Psoas muscle (tissue), 8 donors: ENCODE data around the gene PTAFR. TPM values are rescaled to one million over a fixed set of nuclear protein-coding genes. Genes with fewer than 3 reads are reported as not detected.
"Not testable (repeated sequence)": the region's sequence is repeated elsewhere in the genome, so short reads cannot be mapped to it uniquely, and the experiment has no call there.

Source experiments
- ATAC-seq, 4 donors: fragments of 200-7000 bp; cut with Tn5 transposase; one replicate each; pipeline ENCODE4 v1.9.1; 2020; ENCODE audit warnings: moderate library complexity in 3 of 4, mild to moderate bottlenecking in 2 of 4
- DNase-seq, 2 donors: peaks; one replicate each; pipeline ENCODE4 v3.0.0-alpha.2; 2020
- H3K27ac ChIP-seq: fragments of 200-600 bp; one replicate; pipeline ENCODE4 v1.8.0; 2022
- H3K27me3 ChIP-seq, 3 donors: fragments of 200-600 bp in 1 of 3; one replicate each; pipeline versions ENCODE4 v1.6.1 to v1.8.0; 2013 to 2022; ENCODE audit warnings: low read length in 2 of 3, mild to moderate bottlenecking in 2 of 3, moderate library complexity in 1 of 3; ENCODE audit not compliant: insufficient read depth in 3 of 3
- H3K36me3 ChIP-seq, 2 donors: fragments of 200-600 bp in 1 of 2; one replicate each; pipeline versions ENCODE4 v1.6.1 to v1.8.0; 2013 to 2022; ENCODE audit warnings: low read depth in 1 of 2, mild to moderate bottlenecking in 1 of 2, moderate library complexity in 1 of 2; ENCODE audit not compliant: insufficient read depth in 1 of 2
- H3K4me1 ChIP-seq: fragments of 200-600 bp; one replicate; pipeline ENCODE4 v1.8.0; 2022
- H3K4me3 ChIP-seq: fragments of 200-600 bp; one replicate; pipeline ENCODE4 v1.8.0; 2022; ENCODE audit warnings: mild to moderate bottlenecking
- H3K9me3 ChIP-seq: fragments of 200-600 bp; one replicate; pipeline ENCODE4 v1.8.0; 2022
- WGBS, 3 donors: extraction: QIAGEN DNeasy Blood & Tissue Kit; methylation state at CpG; one replicate each; pipeline versions ENCODE4 v1.1.6 to v1.1.7; 2013; 5-methylcytosine and 5-hydroxymethylcytosine counted together
- intact Hi-C, 2 donors: fragments of 100-400 bp; cut with DNase I; formaldehyde crosslinking; loops; one replicate each; pipeline versions ENCODE4 v1.11.0 to v1.14.2; 2022
- polyA plus RNA-seq, 3 donors: library from polyadenylated mRNA; stranded (reverse); fragments of 200-250 nt; gene quantifications; one replicate each; pipeline ENCODE4 v1.2.3, GENCODE V29; 2013
- total RNA-seq, 4 donors: library from RNA; stranded (reverse); fragmentation: NEBNext Ultra II Directional in 2 of 4; extraction: Animal tissue kit (Norgen Biotek cat#: 25700) in 2 of 4; gene quantifications; one replicate each; pipeline versions ENCODE4 v1.2.1 to v1.2.4, GENCODE V29; 2021 to 2023
- TF ChIP-seq, protein P1 (sequence below): fragments of 200-600 bp; IDR thresholded peaks from one replicate; pipeline ENCODE4 v1.8.0; 2022; ENCODE audit warnings: antibody characterized with exemption
- donor health status: healthy with polysubstance abuse.
- donor health status: DM: no; HTN: no; CAD: no; lungs with moderate emphysema.
- donor health status: Bipolar disorder and iron deficiency.
- donor health status: healthy.
- donor health status: DM: yes; HTN: yes; CAD: no.
- donor health status: DM: no; HTN: no; CAD: no.
- donor health status: DM: no; HTN: no; CAD: no.
- donor health status: DM: yes; HTN: yes; CAD: no.

PTAFR gene
- total and polyA plus RNA-seq, 7 donors: 0.31 to 1.4 (median 0.92) TPM

- 87 to 96% (median 88%) methylated on average over 4 of the region's 4 CpGs for WGBS, 3 donors
These were observed 32.8 kb downstream of the PTAFR start for GRCh38 chr1:28143496-28144202.

DNA sequence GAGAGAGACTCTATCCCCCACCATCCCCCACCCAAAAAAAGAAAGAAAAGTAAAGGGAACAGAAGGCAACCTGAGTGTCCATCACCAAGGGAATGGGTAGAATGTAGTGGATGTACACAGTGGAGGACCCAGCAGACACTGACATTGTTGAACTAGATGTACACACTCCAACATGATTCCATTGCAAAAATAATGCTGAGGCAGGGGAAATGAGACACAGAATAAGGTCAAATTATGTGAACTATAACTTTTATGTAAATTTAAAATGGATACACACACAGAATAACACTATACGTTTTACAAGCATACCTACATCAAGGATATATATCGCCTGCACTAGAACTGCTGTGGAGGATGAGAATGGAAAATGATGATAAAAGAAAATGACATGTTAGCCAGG is 34.8 kb downstream of the PTAFR start:
- Histone ChIP-seq H3K4me3 (no peak overlapping the region), H3K9me3 (no peaks in the 10 kb centered on the region), H3K27me3 (no peaks in the 10 kb centered on the region), H3K27ac (no peak overlapping the region), H3K4me1 (no peaks in the 10 kb centered on the region), H3K36me3 (no peaks in the 10 kb centered on the region)
- ATAC-seq (no peak), DNase-seq (no peak)
- TF ChIP-seq, protein P1, sequence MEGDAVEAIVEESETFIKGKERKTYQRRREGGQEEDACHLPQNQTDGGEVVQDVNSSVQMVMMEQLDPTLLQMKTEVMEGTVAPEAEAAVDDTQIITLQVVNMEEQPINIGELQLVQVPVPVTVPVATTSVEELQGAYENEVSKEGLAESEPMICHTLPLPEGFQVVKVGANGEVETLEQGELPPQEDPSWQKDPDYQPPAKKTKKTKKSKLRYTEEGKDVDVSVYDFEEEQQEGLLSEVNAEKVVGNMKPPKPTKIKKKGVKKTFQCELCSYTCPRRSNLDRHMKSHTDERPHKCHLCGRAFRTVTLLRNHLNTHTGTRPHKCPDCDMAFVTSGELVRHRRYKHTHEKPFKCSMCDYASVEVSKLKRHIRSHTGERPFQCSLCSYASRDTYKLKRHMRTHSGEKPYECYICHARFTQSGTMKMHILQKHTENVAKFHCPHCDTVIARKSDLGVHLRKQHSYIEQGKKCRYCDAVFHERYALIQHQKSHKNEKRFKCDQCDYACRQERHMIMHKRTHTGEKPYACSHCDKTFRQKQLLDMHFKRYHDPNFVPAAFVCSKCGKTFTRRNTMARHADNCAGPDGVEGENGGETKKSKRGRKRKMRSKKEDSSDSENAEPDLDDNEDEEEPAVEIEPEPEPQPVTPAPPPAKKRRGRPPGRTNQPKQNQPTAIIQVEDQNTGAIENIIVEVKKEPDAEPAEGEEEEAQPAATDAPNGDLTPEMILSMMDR: no peak
- intact Hi-C loops: no loop called here
- WGBS, 3 donors: 88 to 90% (median 89%) methylated on average over 2 of the region's 2 CpGs

More at GRCh38 chr1:28143496-28144202, 32.8 kb downstream of the PTAFR start:
- DNase-seq (no peak), ATAC-seq (no peak)
- intact Hi-C loops: no loop called here
- H3K4me3 ChIP-seq: no peak overlapping the region
- H3K4me1 ChIP-seq: no peaks in the 10 kb centered on the region
- H3K27ac ChIP-seq: no peak overlapping the region
- no peaks in the 10 kb centered on the region for H3K27me3 ChIP-seq
- H3K9me3 ChIP-seq: no peaks in the 10 kb centered on the region
- TF ChIP-seq, protein P1: no peak
- no peaks in the 10 kb centered on the region for H3K36me3 ChIP-seq

DNA sequence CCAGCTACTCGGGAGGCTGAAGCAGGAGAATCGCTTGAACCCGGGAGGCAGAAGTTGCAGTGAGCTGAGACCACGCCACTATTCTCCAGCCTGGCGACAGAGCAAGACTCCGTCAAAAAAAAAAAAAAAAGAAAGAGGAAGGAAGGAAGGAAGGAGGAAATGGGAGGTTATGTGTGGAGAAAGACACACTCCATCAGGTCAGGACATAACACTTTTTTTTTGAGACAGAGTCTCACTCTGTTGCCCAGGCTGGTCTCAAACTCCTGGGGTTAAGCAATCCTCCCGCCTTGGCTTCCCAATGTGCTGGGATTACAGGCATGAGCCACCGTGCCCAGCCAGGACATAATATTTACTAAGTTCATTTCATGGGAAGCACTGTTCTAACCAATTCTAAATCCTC is 36.6 kb downstream of the PTAFR start:
- DNase-seq: peak in 1 of 2 donors; percentile 12
- H3K4me3 ChIP-seq, H3K36me3 ChIP-seq, H3K4me1 ChIP-seq, H3K27ac ChIP-seq, H3K27me3 ChIP-seq, ATAC-seq, intact Hi-C loops, H3K9me3 ChIP-seq: not testable (repeated sequence)
- 74 to 79% (median 77%) methylated on average over 8 of the region's 8 CpGs for WGBS, 3 donors

DNA sequence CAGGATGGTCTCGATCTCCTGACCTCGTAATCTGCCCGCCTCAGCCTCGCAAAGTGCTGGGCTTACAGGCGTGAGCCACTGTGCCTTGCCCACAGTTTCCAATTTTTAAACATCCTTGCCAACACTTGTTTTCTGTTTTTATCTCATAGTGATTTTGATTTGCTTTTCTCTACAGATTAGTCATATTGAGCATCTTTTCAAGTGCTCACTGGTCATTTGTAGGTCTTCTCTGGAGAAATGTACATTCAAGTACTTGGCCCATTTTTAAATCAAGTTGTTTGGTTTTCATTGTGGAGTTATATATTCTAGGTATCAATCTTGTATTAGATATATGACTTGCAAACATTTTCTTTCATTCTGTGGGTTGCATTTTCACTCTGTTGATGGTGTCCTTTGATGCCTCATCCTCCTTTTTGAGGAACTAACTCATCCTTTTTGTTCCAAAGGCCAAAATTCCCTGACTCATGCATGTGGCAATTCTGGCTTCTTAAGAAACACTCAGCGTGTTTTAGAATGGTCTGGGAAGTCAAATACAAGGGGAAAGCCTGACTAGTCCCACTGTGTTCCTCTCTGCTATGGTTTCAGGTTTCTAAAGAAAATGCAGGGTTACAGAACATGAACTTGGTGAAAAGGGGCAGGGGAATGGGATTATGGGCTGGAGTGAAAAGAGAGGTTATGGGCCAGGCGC is 37.3 kb downstream of the PTAFR start:
- ATAC-seq: no peak
- H3K4me1 ChIP-seq: no peaks in the 10 kb centered on the region
- 80 to 89% (median 84%) methylated on average over 7 of the region's 7 CpGs for WGBS, 3 donors

More for the DNA sequence above, 37.3 kb downstream of the PTAFR start:
- no peak overlapping the region for H3K27ac ChIP-seq
- H3K36me3 ChIP-seq: no peaks in the 10 kb centered on the region
- no peak for DNase-seq
- intact Hi-C loops: no loop called here
- H3K27me3 ChIP-seq: no peaks in the 10 kb centered on the region
- TF ChIP-seq, protein P1: no peak
- no peaks in the 10 kb centered on the region for H3K9me3 ChIP-seq
- H3K4me3 ChIP-seq: no peak overlapping the region
